ENCODE measurements around the gene TAF4B. TPM values are rescaled to one million over a fixed set of nuclear protein-coding genes. Genes with fewer than 3 reads are reported as not detected.

Gene TAF4B
- total RNA-seq, 1 donor: 5.1 TPM

DNA sequence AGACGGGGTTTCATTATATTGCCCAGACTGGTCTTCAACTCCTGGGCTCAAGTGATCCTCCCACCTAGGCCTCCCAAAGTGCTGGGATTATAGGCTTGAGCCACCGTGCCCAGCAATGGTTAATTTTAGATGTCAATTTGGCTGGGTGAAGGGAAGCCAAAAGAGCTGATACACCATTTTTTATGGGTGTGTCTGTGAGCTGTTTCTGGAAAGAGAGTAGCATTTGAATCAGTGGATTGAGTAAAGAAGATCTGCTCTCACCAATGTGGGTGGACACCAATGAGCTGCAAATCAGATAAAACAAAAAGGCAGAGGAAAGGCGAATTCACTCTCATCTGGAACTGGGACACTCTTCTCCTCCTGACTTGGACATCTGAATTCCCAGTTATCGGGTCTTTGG lies 16.1 kb upstream of the TAF4B start:
- H3K36me3 ChIP-seq (ENCODE audit: insufficient read depth, low read length): no peaks in the 10 kb centered on the region
- no peaks in the 10 kb centered on the region for H3K4me1 ChIP-seq (ENCODE audit: insufficient read depth, low read length)
- no peaks in the 10 kb centered on the region for H3K27me3 ChIP-seq (ENCODE audit: insufficient read depth, low read length)
- no peak overlapping the region for H3K27ac ChIP-seq (ENCODE audit: low read depth, low read length)
- H2AFZ ChIP-seq (ENCODE audit: low read length): no peak overlapping the region
- H3K9me3 ChIP-seq (ENCODE audit: low read depth, low read length): no peaks in the 10 kb centered on the region
- H3K79me2 ChIP-seq (ENCODE audit: insufficient read depth, low read length): no peaks in the 10 kb centered on the region
- no peak overlapping the region for H3K4me3 ChIP-seq (ENCODE audit: insufficient read depth, low read length)
- no peaks in the 10 kb centered on the region for H4K20me1 ChIP-seq (ENCODE audit: insufficient read depth, low read length)
- TF ChIP-seq, protein P1, sequence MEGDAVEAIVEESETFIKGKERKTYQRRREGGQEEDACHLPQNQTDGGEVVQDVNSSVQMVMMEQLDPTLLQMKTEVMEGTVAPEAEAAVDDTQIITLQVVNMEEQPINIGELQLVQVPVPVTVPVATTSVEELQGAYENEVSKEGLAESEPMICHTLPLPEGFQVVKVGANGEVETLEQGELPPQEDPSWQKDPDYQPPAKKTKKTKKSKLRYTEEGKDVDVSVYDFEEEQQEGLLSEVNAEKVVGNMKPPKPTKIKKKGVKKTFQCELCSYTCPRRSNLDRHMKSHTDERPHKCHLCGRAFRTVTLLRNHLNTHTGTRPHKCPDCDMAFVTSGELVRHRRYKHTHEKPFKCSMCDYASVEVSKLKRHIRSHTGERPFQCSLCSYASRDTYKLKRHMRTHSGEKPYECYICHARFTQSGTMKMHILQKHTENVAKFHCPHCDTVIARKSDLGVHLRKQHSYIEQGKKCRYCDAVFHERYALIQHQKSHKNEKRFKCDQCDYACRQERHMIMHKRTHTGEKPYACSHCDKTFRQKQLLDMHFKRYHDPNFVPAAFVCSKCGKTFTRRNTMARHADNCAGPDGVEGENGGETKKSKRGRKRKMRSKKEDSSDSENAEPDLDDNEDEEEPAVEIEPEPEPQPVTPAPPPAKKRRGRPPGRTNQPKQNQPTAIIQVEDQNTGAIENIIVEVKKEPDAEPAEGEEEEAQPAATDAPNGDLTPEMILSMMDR (IDR thresholded peaks at IDR 0.05; ENCODE audit: extremely low read depth, low read depth, low read length): no peak
- no peak overlapping the region for H3K4me2 ChIP-seq (ENCODE audit: insufficient read depth, low read length)
- no peak for DNase-seq (ENCODE audit: insufficient read length, low spot score, missing footprints)

DNA sequence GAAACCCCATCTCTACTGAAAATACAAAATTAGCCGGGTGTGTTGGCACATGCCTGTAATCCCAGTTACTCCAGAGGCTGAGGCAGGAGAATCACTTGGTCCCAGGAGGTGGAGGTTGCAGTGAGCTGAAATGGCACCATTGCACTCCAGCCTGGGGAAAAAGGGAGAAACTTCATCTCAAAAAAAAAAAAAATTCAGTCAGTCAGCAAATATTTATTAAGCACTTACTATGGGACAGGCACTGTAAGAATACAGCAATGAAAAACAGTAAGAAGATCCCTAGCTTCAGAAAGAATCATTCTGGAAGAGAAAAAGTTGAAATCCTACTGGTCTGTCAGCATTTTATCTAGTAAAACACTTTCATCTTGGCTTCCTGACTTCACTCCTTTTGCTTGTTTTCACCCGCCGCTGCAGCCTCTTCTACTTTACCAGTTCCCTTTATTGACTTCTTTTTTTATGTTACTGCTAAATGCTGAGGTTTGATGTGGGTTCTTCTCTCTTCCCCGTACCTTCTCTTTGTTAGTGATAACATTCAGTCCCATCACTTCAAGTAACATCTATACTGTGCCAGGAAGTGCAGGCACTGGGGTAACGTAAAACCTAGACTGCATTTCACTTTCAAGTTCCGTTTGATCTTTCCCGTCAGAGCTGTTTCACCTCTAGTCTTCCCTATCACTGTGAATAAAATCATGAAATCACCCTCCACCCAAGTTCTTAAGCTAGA lies 10.8 kb upstream of the TAF4B start:
- Histone ChIP-seq H3K79me2 (ENCODE audit: insufficient read depth, low read length) (no peaks in the 10 kb centered on the region), H2AFZ (ENCODE audit: low read length) (no peak overlapping the region), H3K4me1 (ENCODE audit: insufficient read depth, low read length) (no peaks in the 10 kb centered on the region), H3K4me3 (ENCODE audit: insufficient read depth, low read length) (no peak overlapping the region), H4K20me1 (ENCODE audit: insufficient read depth, low read length) (no peaks in the 10 kb centered on the region), H3K27me3 (ENCODE audit: insufficient read depth, low read length) (no peaks in the 10 kb centered on the region), H3K4me2 (ENCODE audit: insufficient read depth, low read length) (no peak overlapping the region), H3K9me3 (ENCODE audit: low read depth, low read length) (no peaks in the 10 kb centered on the region), H3K36me3 (ENCODE audit: insufficient read depth, low read length) (no peaks in the 10 kb centered on the region), H3K27ac (ENCODE audit: low read depth, low read length) (no peak overlapping the region)
- no peak for DNase-seq (ENCODE audit: insufficient read length, low spot score, missing footprints)
- TF ChIP-seq, protein P1 (IDR thresholded peaks at IDR 0.05; ENCODE audit: extremely low read depth, low read depth, low read length): no peak

- DNase-seq (ENCODE audit: insufficient read length, low spot score, missing footprints): no peak
- Histone ChIP-seq H3K4me3 (ENCODE audit: insufficient read depth, low read length) (no peak overlapping the region), H3K36me3 (ENCODE audit: insufficient read depth, low read length) (no peaks in the 10 kb centered on the region), H3K27me3 (ENCODE audit: insufficient read depth, low read length) (no peaks in the 10 kb centered on the region), H4K20me1 (ENCODE audit: insufficient read depth, low read length) (no peaks in the 10 kb centered on the region), H2AFZ (ENCODE audit: low read length) (no peak overlapping the region), H3K27ac (ENCODE audit: low read depth, low read length) (no peak overlapping the region), H3K79me2 (ENCODE audit: insufficient read depth, low read length) (no peaks in the 10 kb centered on the region), H3K9me3 (ENCODE audit: low read depth, low read length) (no peaks in the 10 kb centered on the region), H3K4me2 (ENCODE audit: insufficient read depth, low read length) (peak overlapping the region; percentile 93), H3K4me1 (ENCODE audit: insufficient read depth, low read length) (peaks cover 4% of the 10 kb centered on the region)
- TF ChIP-seq, protein P1 (IDR thresholded peaks at IDR 0.05; ENCODE audit: extremely low read depth, low read depth, low read length): no peak
These were observed 1.1 kb upstream of the TAF4B start for GRCh38 chr18:26225022-26225693.

GRCh38 chr18:26225915-26226228 lies 373 bp upstream of the TAF4B start:
- H3K4me1 ChIP-seq (ENCODE audit: insufficient read depth, low read length): peaks cover 4% of the 10 kb centered on the region
- no peaks in the 10 kb centered on the region for H3K36me3 ChIP-seq (ENCODE audit: insufficient read depth, low read length)
- no peaks in the 10 kb centered on the region for H4K20me1 ChIP-seq (ENCODE audit: insufficient read depth, low read length)
- DNase-seq (ENCODE audit: insufficient read length, low spot score, missing footprints): no peak
- peak overlapping the region; percentile 93 for H3K4me2 ChIP-seq (ENCODE audit: insufficient read depth, low read length)
- TF ChIP-seq, protein P1 (IDR thresholded peaks at IDR 0.05; ENCODE audit: extremely low read depth, low read depth, low read length): no peak
- H3K79me2 ChIP-seq (ENCODE audit: insufficient read depth, low read length): no peaks in the 10 kb centered on the region
- H3K4me3 ChIP-seq (ENCODE audit: insufficient read depth, low read length): peak overlapping the region; percentile 86
- peak overlapping the region; percentile 89 for H2AFZ ChIP-seq (ENCODE audit: low read length)
- no peaks in the 10 kb centered on the region for H3K27me3 ChIP-seq (ENCODE audit: insufficient read depth, low read length)
- peak overlapping the region; percentile 10 for H3K27ac ChIP-seq (ENCODE audit: low read depth, low read length)
- H3K9me3 ChIP-seq (ENCODE audit: low read depth, low read length): no peaks in the 10 kb centered on the region

Data from osteoblast (primary cell).